Calu3 (cell line): Measurements from ENCODE around the gene AP2B1. TPM values are rescaled to one million over a fixed set of nuclear protein-coding genes. Genes with fewer than 3 reads are reported as not detected.

Experiments
- BruUV-seq: library from RNA; stranded (reverse); fragments of 400-500 nt; replicated peaks from 2 replicates; lab custom pipeline; 2021; lab: Mats Ljungman, UMichigan
- CTCF ChIA-PET: fragments of 300-600 bp; sonication (Branson Sonifier 250); formaldehyde crosslinking; loops from one replicate; lab custom pipeline; 2022; ENCODE audit warnings: antibody characterized with exemption; lab: Charles Lee
- DNase-seq: peaks from one replicate; pipeline ENCODE4 v3.0.0; 2022
- H3K27ac Mint-ChIP-seq: one replicate; pipeline ENCODE4 v1.8.0; 2022; ENCODE audit warnings: mixed read lengths; ENCODE audit not compliant: unreplicated experiment
- H3K27me3 Mint-ChIP-seq: one replicate; pipeline ENCODE4 v1.8.0; 2022; ENCODE audit warnings: mixed read lengths; ENCODE audit not compliant: unreplicated experiment
- H3K36me3 Mint-ChIP-seq: one replicate; pipeline ENCODE4 v1.8.0; 2022; ENCODE audit warnings: mild to moderate bottlenecking, moderate library complexity, mixed read lengths; ENCODE audit not compliant: insufficient read depth, unreplicated experiment
- H3K4me1 Mint-ChIP-seq: one replicate; pipeline ENCODE4 v1.8.0; 2022; ENCODE audit warnings: mild to moderate bottlenecking, low read depth, mixed read lengths; ENCODE audit not compliant: unreplicated experiment
- H3K4me3 Mint-ChIP-seq: one replicate; pipeline ENCODE4 v1.8.0; 2022; ENCODE audit warnings: mild to moderate bottlenecking, low read depth, moderate library complexity, mixed read lengths; ENCODE audit not compliant: unreplicated experiment
- H3K9me3 Mint-ChIP-seq: one replicate; pipeline ENCODE4 v1.8.0; 2022; ENCODE audit warnings: low read depth, mixed read lengths; ENCODE audit not compliant: unreplicated experiment
- CTCF ChIP-seq: fragments of 200-600 bp; IDR thresholded peaks from one replicate; pipeline ENCODE4 v1.8.0; 2022; ENCODE audit warnings: antibody characterized with exemption; ENCODE audit not compliant: unreplicated experiment
- intact Hi-C: fragments of 100-400 bp; cut with micrococcal nuclease; formaldehyde crosslinking; loops from one replicate; pipeline ENCODE4 v1.10.0; 2022; ENCODE audit not compliant: unreplicated experiment
- total RNA-seq: library from RNA; stranded (reverse); gene quantifications from 2 replicates; pipeline ENCODE4 v1.2.3, GENCODE V29; 2022

Gene AP2B1
- total RNA-seq, 1 experiment from 2014 or later: 309 TPM

- no TSS peak for BruUV-seq
- Mint-ChIP-seq H3K36me3 (no peaks in the 10 kb centered on the region), H3K4me1 (no peaks in the 10 kb centered on the region), H3K27ac (no peak overlapping the region), H3K4me3 (no peak overlapping the region), H3K9me3 (no peaks in the 10 kb centered on the region), H3K27me3 (peaks cover 74% of the 10 kb centered on the region)
- TF ChIP-seq CTCF: no peak
- intact Hi-C loops: no loop called here
- CTCF ChIA-PET: no interaction called here
- no peak for DNase-seq
These were observed 33.8 kb upstream of the AP2B1 start for GRCh38 chr17:35553310-35553709.

GRCh38 chr17:35554668-35555067 lies 32.5 kb upstream of the AP2B1 start:
- Mint-ChIP-seq H3K9me3 (no peaks in the 10 kb centered on the region), H3K27me3 (peaks cover 74% of the 10 kb centered on the region), H3K4me3 (no peak overlapping the region), H3K27ac (no peak overlapping the region), H3K36me3 (no peaks in the 10 kb centered on the region), H3K4me1 (no peaks in the 10 kb centered on the region)
- BruUV-seq: no TSS peak
- DNase-seq: no peak
- TF ChIP-seq CTCF: no peak
- CTCF ChIA-PET: no interaction called here
- intact Hi-C loops: loop anchor here (2.0 kb wide), 1 partner anchor 192 kb away; no protein-coding TSS in a partner anchor

GRCh38 chr17:35555691-35556090 lies 31.4 kb upstream of the AP2B1 start:
- no TSS peak for BruUV-seq
- intact Hi-C loops: loop anchor here (2.0 kb wide), 1 partner anchor 191 kb away; no protein-coding TSS in a partner anchor
- CTCF ChIA-PET: interaction anchor here (1.0 kb wide), 2 partner anchors 23 to 192 kb away, joined by 6 read pairs; partner anchors contain the start of gene PEX12
- Mint-ChIP-seq H3K4me3 (no peak overlapping the region), H3K4me1 (no peaks in the 10 kb centered on the region), H3K9me3 (no peaks in the 10 kb centered on the region), H3K27me3 (peaks cover 72% of the 10 kb centered on the region), H3K27ac (no peak overlapping the region), H3K36me3 (no peaks in the 10 kb centered on the region)
- DNase-seq: no peak
- no peak for TF ChIP-seq CTCF

GRCh38 chr17:35557353-35557752 lies 29.8 kb upstream of the AP2B1 start:
- TF ChIP-seq CTCF: no peak
- CTCF ChIA-PET: no interaction called here
- Mint-ChIP-seq H3K9me3 (no peaks in the 10 kb centered on the region), H3K27me3 (peaks cover 60% of the 10 kb centered on the region), H3K4me3 (no peak overlapping the region), H3K4me1 (no peaks in the 10 kb centered on the region), H3K36me3 (no peaks in the 10 kb centered on the region), H3K27ac (no peak overlapping the region)
- no peak for DNase-seq
- intact Hi-C loops: no loop called here
- no TSS peak for BruUV-seq
